NCI-H524 (cell line): ENCODE data around the gene DCBLD2.
A peak's percentile ranks its signal among the peaks of the same experiment; 100 is the strongest.

Experiments
- DNase-seq, 2 experiments: peaks; one replicate each; lab custom pipeline; 2025; lab: John Stamatoyannopoulos, UW

Gene DCBLD2, protein sequence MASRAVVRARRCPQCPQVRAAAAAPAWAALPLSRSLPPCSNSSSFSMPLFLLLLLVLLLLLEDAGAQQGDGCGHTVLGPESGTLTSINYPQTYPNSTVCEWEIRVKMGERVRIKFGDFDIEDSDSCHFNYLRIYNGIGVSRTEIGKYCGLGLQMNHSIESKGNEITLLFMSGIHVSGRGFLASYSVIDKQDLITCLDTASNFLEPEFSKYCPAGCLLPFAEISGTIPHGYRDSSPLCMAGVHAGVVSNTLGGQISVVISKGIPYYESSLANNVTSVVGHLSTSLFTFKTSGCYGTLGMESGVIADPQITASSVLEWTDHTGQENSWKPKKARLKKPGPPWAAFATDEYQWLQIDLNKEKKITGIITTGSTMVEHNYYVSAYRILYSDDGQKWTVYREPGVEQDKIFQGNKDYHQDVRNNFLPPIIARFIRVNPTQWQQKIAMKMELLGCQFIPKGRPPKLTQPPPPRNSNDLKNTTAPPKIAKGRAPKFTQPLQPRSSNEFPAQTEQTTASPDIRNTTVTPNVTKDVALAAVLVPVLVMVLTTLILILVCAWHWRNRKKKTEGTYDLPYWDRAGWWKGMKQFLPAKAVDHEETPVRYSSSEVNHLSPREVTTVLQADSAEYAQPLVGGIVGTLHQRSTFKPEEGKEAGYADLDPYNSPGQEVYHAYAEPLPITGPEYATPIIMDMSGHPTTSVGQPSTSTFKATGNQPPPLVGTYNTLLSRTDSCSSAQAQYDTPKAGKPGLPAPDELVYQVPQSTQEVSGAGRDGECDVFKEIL

DNA sequence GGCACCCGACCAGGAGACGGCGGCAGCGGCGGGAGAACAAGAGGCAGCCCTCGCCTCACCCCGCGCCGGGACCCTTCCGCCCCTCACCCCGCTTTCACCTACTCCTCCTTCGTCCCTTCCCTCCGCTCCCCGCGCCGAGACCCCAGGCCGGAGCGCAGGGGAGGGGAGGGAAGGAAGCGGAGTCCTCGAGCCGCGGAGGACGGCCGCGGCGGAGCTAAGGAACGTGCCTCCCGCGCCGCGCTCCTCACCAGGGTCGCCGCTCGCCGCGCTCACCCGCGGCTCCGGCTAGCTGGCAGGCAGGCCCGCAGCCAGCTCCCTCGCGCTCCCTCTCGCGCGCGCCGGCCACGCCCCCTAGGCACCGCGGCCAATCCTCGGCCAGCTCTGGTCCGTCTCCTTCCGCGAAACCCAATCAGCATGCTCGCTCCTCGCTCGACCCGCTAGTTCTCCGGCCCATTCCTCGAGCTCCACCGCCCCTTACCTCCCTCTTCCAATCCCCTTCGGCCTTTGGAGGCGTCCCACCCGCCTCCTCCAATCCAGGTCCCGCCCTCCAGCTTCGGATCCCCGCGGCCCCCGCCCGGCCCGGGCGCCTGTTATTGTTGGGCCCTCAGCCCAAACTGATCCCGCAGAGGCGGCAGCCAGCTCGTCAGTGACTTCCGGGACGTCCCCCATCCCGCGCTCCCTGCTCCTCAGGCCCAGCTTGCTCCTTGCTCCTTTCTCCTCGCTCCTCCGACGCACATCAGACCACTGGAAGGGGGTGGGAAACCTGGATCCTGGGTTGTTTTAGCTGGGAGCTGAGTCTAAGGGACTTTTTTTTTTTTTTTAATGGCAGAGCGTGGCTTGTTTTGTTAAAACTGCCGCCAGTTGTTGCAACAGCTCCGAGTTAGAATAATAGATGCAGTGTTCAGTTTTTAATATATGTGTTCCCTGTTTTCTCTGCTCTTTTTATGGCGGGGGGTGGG lies at the start of gene DCBLD2:
DCBLD2 (minus strand) TSS at position 304 of the 959 bp plus-strand sequence. CDS start 369 bp downstream, outside the sequence.
- DNase-seq: peak; percentile 99 to 100

DNA sequence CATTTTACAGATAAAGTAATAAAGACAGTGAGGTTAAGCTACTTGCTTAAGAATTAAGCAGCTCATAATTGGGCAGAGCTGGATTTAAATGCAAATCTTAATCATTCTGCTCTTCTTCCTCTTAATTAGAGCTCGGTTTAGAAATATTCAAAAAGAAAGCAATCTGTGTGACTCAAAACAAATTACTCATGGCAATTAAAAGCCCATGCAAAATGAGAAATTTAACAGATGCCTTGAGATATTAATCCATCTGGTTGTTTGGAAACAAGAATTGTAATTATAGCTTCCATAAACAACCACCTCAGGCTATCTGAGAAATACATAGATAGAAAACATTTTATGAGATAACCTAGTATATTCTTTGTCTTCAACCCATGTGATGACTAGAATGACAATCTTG lies 44.2 kb upstream of the DCBLD2 start:
- no peak for DNase-seq

DNA sequence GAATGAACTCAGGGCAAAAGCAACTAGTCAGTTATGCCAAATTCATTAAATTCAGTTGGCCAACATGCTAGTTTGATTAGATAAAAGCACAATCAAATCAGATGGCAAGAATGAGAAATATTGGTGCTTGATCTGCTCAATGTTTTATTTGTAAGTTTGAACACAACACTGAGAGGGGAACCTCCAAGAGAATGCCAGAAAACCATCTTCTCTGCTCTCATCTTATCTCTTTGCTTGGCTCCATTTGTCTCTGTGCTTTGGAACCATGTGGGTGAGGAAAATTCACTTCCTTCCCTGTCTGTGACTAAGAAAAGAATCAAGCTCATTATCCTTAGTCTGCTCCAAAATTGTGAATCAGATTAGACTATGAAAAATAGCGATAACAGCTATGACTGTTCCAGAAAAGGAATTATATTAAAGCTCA lies 43.6 kb upstream of the DCBLD2 start:
- no peak for DNase-seq

DNA sequence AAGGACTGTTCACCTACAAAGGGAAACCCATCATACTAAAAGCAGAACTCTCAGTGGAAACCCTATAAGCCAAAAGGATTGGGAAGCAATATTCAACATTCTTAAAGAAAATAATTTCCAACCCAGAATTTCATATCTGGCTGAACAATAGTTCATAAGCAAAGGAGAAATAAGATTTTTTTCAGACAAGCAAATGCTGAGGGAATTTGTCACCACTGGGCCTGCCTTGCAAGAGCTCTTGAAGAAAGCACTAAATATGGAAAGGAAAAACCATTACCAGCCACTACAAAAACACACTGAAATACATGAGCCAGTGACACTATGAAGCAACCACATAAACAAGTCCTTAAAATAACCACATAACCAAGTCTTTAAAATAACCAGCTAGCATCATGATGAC lies 28.9 kb upstream of the DCBLD2 start:
- DNase-seq: no peak

DNA sequence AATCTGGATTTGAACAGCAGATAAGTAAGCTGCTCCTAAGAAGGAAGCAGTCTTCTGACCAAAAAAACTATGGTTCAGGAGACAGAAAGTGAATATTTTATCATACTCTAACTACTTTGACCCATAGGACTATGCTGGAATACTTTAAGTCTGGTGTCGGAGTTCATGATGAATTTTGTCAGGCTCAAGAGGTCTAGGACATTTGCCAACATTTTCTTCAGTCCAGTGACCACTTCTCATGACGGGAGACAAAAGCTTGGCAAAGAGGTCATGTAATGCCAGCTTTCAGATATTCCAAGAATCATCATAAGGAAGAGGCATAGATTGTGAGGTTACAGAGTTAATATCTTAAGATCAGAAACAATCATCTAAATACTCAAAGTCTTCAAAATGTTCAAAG lies 20.5 kb upstream of the DCBLD2 start:
- DNase-seq: no peak

DNA sequence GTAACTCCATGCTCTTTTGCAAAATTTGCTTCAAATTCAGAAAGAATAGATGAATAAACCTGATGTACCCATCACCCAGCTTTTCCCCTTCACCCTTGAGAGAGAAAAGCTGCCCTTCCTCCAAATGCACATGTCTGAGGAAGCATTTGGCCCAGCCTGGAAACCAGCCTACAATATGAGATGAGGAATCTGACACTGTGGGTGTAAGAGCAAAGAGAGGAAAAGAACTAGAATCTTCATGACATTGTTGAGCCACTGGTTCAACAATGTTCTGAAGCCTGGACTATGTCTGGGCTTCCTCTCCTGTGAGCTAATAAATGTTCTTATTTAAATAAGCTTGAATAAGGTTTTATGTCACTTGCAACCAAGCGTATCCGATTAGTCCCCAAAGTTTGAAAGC lies 18.7 kb upstream of the DCBLD2 start:
- DNase-seq: no peak

DNA sequence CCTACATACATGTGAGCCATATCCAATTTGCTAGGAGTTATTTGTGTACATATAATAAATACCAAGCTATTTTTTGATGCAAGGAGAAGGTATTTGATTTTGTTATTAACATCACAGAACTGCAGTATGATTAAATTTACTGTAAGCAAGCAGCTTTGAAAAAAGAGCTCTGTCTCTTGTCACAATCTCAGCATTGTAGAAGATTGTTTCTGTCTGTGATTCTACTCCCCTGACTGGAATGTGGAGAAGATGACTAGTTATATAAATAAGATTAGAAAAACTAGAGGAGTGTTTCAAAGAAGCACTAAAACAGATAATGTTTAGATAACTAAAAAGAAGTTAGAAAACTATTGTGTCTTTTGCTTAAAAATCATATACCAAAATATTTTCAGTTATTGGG lies 17.1 kb upstream of the DCBLD2 start:
- no peak for DNase-seq

DNA sequence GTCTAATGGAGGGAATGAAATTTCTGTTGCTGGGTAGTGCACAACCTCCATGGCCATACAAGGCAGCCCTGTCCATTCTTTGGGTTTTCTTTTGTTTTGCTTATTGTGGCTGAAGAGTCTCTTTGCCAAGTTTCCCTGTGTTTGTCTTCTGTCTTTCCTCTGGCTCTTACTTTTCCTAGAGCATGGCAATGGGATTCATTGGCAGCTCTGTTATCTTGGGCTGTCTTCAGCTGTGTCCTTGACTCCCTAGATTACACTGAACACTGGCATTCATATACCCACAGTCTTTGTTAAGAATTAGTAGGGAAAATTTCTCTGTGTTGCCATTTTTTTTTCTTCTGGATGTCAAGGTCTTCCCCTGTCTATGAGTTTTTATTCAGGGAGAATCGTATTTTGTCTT lies 16.1 kb upstream of the DCBLD2 start:
- no peak for DNase-seq

DNA sequence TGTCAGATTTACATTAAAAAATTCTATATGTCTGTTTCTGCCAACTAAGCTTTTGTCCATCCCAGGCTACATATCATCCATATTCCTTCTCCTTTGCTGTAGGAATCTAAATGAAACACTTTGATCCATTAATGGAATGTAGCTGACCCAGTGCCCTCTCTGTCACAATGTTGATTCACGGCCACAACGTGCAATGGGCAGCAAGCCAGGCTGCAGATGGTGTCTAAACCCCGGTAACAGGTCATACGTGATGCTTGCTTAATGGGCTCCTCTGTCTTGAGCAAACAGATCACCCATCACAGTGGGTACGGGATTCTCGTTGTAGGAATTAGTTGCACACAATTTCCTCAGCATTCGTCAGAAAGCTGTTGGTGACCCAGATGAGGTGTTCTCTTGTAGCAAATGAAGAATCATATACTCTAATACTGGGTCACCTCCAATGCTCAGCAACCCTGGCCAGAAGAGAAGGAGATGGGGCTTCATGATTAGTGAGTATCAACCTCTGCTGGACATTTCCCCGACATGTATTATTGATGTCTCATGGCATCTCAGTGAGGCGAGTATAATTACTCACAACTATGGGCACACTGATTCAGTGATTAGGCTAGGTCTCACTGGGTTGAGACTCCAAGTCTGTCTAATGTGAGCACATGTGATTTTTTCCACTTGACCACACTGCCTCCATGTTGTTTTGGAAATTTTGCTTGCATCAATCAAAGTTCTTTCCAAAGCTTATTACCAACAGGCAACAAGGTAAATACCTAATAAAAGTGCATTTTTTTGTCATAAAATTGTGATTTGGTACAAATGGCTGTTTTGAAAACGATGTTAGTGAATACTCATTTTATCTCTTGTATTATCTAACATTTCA lies 12.9 kb upstream of the DCBLD2 start:
- DNase-seq: peak in 1 of 2 experiments; percentile 47

DNA sequence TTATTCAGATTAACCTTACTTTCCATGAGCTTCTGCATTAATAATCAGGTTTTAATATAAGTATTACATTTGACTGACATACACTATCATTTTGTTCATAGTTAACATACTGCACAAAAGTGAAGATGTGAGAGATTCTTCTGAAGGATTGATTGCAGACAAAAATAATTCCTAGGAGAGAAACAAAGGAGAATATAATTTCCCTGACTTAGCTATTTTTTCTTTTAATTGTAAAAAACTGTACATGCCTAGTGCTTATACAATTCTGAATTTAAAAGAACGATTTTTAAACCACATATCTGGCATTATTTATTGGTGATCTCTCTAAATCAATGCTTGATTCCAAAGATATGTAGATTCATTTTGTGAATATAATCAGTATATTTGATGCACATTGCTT lies 11.0 kb upstream of the DCBLD2 start:
- no peak for DNase-seq

DNA sequence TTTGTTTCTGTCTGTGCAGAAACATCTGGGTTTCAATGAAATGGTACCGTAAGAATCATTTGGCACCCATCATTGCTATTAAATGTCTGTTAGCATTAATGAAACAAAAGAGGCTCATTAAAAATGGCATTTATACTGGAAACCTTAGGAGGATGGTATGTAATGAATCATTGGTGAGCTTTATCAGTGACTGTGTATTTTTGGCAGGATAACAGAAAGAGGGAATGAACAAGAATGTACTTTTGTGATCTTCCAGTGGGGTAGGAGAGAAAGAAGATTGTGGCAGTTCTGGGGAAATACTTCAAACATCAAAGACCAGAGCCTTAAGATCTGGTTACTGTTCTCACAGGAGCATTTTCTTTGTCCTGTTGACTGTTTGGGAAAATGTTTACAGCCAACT lies 4.7 kb upstream of the DCBLD2 start:
- DNase-seq: no peak

DNA sequence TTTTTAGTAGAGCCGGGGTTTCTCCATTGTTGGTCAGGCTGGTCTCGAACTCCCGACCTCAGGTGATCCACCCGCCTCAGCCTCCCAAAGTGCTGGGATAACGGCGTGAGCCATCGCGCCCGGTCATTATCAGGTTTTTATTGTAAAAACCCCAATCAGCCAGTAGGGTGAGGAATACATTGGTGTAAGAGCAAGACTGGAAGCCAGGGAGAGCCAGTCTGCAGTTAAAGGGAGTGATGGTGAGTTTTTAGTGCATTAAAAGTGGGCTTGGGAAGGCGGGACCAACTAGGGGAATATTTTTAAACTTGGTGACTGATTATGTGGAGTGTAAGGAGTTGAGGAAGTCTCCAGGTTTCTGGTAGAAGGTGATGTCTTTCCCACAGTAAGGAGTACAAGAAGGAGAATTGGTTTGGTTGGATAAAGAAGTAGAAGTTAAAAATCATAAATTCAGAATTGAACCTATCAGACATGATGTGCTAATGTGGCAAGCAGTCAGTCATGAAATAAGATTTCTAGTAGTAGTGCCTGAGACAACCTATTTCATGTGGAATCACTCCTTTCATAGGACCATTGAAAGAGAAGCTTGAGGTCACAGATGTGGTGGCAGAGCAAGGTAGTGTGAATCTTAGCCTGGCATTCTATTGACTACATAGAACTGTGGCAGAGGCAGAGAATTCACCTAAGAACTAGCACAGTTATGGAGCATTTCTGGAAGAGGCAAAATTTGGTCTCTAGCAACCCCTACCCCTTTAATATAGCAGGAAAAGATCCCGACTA lies 2.4 kb upstream of the DCBLD2 start:
- DNase-seq: no peak

DNA sequence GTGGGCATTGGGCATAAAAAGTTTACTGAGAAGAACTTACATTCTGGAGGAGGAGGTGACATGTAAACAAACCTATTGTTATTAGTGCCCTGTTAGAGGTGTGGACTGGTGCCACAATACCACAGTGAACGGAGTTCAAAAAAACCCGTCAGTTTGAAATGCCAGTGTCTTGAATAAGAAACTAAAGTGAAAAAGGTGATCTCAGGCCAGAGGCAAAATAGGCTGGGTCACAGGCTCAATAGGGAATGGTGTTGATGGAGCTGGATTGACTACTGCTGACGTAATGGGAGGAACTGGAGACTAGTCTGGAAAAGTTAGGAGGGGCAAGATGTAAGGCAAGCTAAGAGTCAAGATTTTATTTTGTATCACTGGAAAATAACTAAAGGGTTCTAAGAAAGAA lies 1.6 kb upstream of the DCBLD2 start:
- no peak for DNase-seq

DNA sequence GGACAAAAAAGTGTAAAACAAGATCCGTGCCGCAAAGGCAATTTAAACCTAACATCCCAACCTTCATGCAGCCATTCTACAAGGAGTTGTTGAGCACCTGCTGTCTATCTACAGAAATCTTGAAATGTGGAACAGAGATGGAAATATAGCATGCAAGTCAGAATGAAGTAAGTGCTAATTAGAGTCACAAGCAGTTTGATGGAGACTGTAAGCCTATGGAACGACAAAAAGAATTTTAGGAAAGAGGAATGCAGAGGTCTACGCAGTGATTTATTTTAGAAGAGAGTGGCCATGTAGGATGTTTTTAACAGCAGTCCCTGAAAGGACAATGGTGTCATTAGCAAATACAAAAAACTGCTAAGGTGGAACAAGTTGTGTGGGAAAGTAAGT lies 851 bp upstream of the DCBLD2 start:
- DNase-seq: peak in 1 of 2 experiments; percentile 53

DNA sequence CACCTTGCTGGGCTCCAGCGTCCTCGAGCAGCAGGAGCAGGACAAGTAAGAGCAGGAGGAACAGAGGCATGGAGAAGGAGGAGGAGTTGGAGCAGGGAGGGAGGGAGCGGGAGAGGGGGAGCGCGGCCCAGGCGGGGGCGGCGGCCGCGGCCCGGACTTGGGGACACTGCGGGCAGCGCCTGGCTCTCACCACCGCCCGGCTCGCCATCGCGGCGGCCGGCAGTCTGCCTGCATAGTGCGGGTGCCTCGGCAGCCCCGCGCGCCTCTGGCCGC lies 440 bp downstream of the DCBLD2 start:
- DNase-seq: peak; percentile 65 to 76

DNA sequence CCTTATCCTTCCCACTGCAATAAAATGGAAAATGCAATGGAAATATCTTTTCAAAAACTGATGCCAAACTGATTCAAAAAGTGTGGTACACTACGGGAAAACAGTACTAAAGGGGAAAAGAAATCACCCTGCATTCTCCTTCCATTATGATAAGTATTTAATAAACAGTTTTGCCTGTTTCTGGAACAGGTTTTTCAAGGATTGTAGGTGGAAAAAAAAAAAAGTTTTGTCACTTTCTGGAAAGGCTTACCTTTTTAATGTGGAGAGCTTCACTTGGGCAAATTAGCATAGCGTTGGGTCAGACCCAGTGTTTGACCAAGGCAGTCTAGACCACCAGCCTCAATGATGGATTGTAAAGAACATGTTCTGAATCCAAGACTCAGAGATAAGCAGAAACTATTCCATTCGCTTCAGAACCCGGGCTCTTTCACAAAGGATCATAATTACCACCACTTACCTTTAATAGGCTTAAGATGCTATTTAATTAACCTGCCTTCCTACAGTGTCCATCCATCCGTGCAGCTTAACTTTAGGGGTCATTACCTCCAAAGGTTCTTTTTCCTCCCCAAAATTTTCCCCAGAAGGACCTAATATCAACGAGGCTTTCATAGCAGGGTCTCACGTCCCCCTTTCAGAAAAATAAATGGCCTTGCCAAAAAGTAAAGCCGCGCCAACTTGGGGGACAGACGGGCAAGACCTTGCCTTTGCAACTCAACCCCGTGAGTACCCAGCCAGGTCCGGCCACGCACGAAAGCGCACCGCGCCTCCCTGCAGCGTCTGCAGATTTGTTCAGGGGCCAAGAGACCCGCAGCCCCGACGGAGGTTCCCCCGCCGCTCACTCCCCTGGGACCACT lies 1.0 kb downstream of the DCBLD2 start:
- peak; percentile 65 to 71 for DNase-seq

DNA sequence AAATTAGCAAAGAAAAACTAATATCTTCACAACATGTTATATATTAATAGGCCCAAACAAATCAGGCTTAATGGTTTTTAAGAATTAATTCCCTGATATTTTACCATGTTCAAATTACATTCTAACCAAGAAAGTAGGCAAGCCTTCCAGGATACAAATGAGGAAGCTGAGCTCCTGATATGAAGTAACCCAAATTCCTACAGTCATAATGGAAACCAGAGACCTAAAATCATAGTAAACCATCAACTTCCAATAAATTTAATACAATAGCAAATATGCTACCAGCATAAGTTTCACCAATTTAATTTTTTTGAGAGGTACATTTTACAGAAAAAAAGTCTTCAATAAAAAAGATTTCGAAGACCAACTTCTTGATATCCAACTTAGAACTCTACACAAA lies 3.8 kb downstream of the DCBLD2 start:
- no peak for DNase-seq

DNA sequence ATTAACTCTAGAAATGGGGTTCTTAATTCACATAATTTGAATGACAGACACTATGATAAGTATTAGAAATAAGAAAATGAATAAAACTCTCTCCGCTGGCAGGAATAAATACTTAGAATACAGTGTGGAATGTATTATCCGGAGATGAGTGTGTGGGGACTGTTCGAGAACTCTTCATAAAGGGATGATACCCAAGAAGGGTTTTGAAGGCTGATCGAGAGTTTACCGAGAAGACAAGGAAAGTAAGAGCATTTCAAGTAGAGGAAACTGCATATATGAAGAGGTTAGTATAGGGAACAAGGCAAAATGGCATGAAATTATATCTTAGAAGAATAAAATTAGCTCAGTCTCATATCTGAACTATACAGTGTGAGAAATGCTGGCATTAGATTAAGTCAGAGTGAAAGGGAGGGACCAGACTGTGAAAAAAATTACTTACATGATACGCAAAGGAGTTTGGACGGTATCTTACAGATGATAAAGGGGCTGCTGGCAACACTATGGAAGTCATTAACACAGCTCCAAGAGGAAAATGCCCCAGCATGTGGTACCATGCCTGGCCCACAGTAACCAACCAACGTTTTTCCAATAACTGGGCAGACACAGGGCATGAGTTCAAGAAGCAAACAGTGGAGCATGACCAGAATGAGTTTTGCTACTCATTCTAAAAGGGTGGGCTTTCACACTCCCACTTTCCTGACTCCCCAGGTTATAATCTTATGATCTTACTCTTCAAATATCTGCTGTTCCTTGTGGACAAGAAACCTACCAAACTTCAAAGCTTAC lies 6.5 kb downstream of the DCBLD2 start:
- no peak for DNase-seq

DNA sequence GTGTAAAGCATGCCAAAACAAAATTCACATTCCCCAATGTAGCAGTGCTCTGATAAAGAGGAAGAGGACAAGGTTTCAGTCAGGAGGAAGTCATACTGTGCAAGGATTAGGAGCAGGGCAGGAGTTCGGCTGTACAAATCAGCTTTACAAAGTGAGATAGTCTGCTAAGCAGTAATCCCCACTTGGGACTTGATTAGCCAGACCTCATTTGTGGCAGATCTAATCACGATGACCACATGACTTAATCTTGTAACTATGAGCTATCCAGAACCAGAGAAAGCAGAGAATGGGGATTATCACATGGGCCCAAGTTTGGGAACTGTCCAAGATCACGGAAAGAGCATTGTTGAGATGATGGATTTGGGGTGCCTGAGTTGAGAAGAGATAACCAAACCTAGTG lies 7.8 kb downstream of the DCBLD2 start:
- peak; percentile 61 to 89 for DNase-seq
